ENCODE results near the gene SLC37A3. TPM values are rescaled to one million over a fixed set of nuclear protein-coding genes. Genes with fewer than 3 reads are reported as not detected.

SLC37A3 gene
- total RNA-seq, 4 donors from 2014 or later: 35.2 to 87.2 (median 52.7) TPM

GRCh38 chr7:140289804-140290203 is 108.5 kb downstream of the SLC37A3 start:
- Histone ChIP-seq H3K9me3 (no peaks in the 10 kb centered on the region), H3K27ac (no peak overlapping the region), H3K36me3 (no peaks in the 10 kb centered on the region), H3K4me1 (no peaks in the 10 kb centered on the region), H3K4me3 (no peak overlapping the region), H3K27me3 (no peaks in the 10 kb centered on the region)
- TF ChIP-seq POLR2A (IDR thresholded peaks at IDR 0.05) (no peak), POLR2AphosphoS5 (IDR thresholded peaks at IDR 0.05) (no peak), EP300 (IDR thresholded peaks at IDR 0.05) (no peak)
- TF ChIP-seq, protein P1, sequence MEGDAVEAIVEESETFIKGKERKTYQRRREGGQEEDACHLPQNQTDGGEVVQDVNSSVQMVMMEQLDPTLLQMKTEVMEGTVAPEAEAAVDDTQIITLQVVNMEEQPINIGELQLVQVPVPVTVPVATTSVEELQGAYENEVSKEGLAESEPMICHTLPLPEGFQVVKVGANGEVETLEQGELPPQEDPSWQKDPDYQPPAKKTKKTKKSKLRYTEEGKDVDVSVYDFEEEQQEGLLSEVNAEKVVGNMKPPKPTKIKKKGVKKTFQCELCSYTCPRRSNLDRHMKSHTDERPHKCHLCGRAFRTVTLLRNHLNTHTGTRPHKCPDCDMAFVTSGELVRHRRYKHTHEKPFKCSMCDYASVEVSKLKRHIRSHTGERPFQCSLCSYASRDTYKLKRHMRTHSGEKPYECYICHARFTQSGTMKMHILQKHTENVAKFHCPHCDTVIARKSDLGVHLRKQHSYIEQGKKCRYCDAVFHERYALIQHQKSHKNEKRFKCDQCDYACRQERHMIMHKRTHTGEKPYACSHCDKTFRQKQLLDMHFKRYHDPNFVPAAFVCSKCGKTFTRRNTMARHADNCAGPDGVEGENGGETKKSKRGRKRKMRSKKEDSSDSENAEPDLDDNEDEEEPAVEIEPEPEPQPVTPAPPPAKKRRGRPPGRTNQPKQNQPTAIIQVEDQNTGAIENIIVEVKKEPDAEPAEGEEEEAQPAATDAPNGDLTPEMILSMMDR (IDR thresholded peaks at IDR 0.05): no peak
- ATAC-seq: no peak
- WGBS, 2 donors (ENCODE audit: low coverage in 1 of 2): 91 to 92% methylated on average over 4 to 6 of the region's 6 CpGs

DNA sequence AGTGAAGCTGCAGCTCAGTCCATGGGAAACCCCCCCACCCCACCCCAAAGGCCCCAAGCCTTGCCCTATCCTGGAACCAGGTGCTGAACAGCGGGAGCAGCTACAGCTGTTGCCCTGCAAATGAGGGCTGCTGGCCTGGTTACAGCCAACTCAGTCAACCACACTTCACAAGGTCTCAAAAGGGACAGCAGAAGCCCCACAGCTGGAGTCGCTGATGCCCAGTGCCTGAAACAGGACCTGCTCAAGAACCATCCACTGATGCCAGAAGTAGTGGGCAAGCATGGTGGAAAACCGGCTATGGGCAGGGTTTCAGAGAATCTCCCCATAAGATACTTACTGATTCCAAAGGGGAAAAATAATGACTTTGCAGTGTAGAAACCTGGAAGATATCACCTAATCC is 110.3 kb downstream of the SLC37A3 start:
- no peaks in the 10 kb centered on the region for H3K27me3 ChIP-seq
- no peaks in the 10 kb centered on the region for H3K36me3 ChIP-seq
- no peaks in the 10 kb centered on the region for H3K9me3 ChIP-seq
- H3K27ac ChIP-seq: no peak overlapping the region
- TF ChIP-seq, protein P1 (IDR thresholded peaks at IDR 0.05): no peak
- no peak for TF ChIP-seq POLR2A (IDR thresholded peaks at IDR 0.05)
- no peak for TF ChIP-seq EP300 (IDR thresholded peaks at IDR 0.05)
- TF ChIP-seq POLR2AphosphoS5 (IDR thresholded peaks at IDR 0.05): no peak
- WGBS, 2 donors (ENCODE audit: low coverage in 1 of 2): 83 to 100% methylated on average over 1 of the region's 3 CpGs
- no peak for ATAC-seq
- no peaks in the 10 kb centered on the region for H3K4me1 ChIP-seq
- no peak overlapping the region for H3K4me3 ChIP-seq

- Histone ChIP-seq H3K4me3 (no peak overlapping the region), H3K27me3 (no peaks in the 10 kb centered on the region), H3K27ac (no peak overlapping the region), H3K36me3 (no peaks in the 10 kb centered on the region), H3K9me3 (no peaks in the 10 kb centered on the region), H3K4me1 (no peaks in the 10 kb centered on the region)
- 68 to 74% methylated on average over 3 to 4 of the region's 6 CpGs for WGBS, 2 donors (ENCODE audit: low coverage in 1 of 2)
- TF ChIP-seq POLR2AphosphoS5 (IDR thresholded peaks at IDR 0.05): no peak
- TF ChIP-seq EP300 (IDR thresholded peaks at IDR 0.05): no peak
- TF ChIP-seq, protein P1 (IDR thresholded peaks at IDR 0.05): no peak
- ATAC-seq: no peak
These were observed 112.4 kb downstream of the SLC37A3 start for GRCh38 chr7:140285938-140286337.

DNA sequence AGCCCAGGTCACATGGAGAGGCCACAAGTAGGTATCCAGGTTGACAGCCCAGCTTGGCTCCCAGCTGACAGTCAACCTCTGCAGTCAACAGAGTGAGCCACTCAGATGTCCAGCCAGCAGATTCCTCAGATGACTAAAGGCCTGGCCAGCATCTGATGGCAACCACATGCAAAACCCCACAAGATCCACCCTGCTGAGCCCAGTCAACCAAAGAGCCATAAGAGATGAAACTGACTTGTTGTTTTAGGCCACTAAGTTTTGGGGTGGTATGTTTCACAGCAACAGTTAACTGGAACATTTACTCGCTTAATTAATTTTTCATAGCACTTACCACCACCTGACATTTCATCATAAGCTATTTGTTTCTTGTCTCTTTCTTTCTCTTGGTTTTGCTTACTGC is 114.3 kb downstream of the SLC37A3 start:
- no peaks in the 10 kb centered on the region for H3K36me3 ChIP-seq
- H3K27ac ChIP-seq: no peak overlapping the region
- no peak overlapping the region for H3K4me3 ChIP-seq
- no peaks in the 10 kb centered on the region for H3K4me1 ChIP-seq
- no peaks in the 10 kb centered on the region for H3K9me3 ChIP-seq
- no peaks in the 10 kb centered on the region for H3K27me3 ChIP-seq
- no peak for ATAC-seq
- WGBS, 2 donors (ENCODE audit: low coverage in 1 of 2): 75 to 100% methylated on average over 1 of the region's 1 CpG
- TF ChIP-seq POLR2AphosphoS5 (IDR thresholded peaks at IDR 0.05): no peak
- TF ChIP-seq, protein P1 (IDR thresholded peaks at IDR 0.05): no peak
- TF ChIP-seq EP300 (IDR thresholded peaks at IDR 0.05): no peak
- no peak for TF ChIP-seq POLR2A (IDR thresholded peaks at IDR 0.05)

Small RNA genes lying within 50 kb of the gene (small RNA-seq; reads per million reads assigned to genes)
- gene RNA5SP247 (0 reads per million in 4 donors), gene RNA5SP248 (65.0 to 167 (median 82.2) reads per million in 4 donors)

Other genes starting within 250 kb of the SLC37A3 start
- gene KDM7A, start 221.5 kb downstream of the SLC37A3 start, total RNA-seq: 10 to 100 TPM; 15.0 to 26.3 (median 21.4) TPM
- gene RAB19, start 5.5 kb upstream of the SLC37A3 start, total RNA-seq: not detected
- gene MKRN1, start 81.0 kb upstream of the SLC37A3 start, total RNA-seq: 100 to 1,000 TPM in 1 of 4 donors, 10 to 100 TPM in 3; 66.6 to 122 (median 87.5) TPM
- 10 to 100 TPM; 25.2 to 83.5 (median 46.5) TPM for gene DENND2A, start 242.3 kb upstream of the SLC37A3 start, total RNA-seq

All from gastroesophageal sphincter (tissue), 4 donors.